ENCODE measurements around the gene NAT16.
"Not testable (repeated sequence)": the region's sequence is repeated elsewhere in the genome, so short reads cannot be mapped to it uniquely, and the experiment has no call there.

Gene NAT16

GRCh38 chr7:101156866-101157589, 23.1 kb downstream of the NAT16 start:
- no peak for DNase-seq

- DNase-seq: no peak
These were observed 23.8 kb downstream of the NAT16 start for GRCh38 chr7:101156277-101156676.

- no peak for DNase-seq
These were observed 24.8 kb downstream of the NAT16 start for GRCh38 chr7:101155303-101155702.

GRCh38 chr7:101154693-101155102, 25.4 kb downstream of the NAT16 start:
- no peak for DNase-seq

- DNase-seq: peak; percentile 76 to 87 (median 80)
These were observed 26.0 kb downstream of the NAT16 start, which contains the start of gene AP1S1 for GRCh38 chr7:101153969-101154692. Gene AP1S1 (plus strand): TSS chr7:101154476. CDS start chr7:101154515, 39 bp downstream.

- DNase-seq: no peak
These were observed 28.0 kb downstream of the NAT16 start for GRCh38 chr7:101151908-101152651.

- DNase-seq: no peak
These were observed 39.2 kb downstream of the NAT16 start for GRCh38 chr7:101140746-101141382.

- DNase-seq: no peak
These were observed 39.8 kb downstream of the NAT16 start for GRCh38 chr7:101140339-101140699.

- peak; percentile 47 to 70 (median 61) for DNase-seq
These were observed 41.8 kb downstream of the NAT16 start for GRCh38 chr7:101138213-101138870.

- DNase-seq: no peak
These were observed 42.4 kb downstream of the NAT16 start for GRCh38 chr7:101137651-101138212.

GRCh38 chr7:101134399-101134980, 45.6 kb downstream of the NAT16 start:
- DNase-seq: no peak

GRCh38 chr7:101133621-101134398, 46.3 kb downstream of the NAT16 start:
- DNase-seq: no peak

GRCh38 chr7:101132626-101133600, 47.2 kb downstream of the NAT16 start:
- DNase-seq: not testable (repeated sequence)

GRCh38 chr7:101129603-101130117, 50.4 kb downstream of the NAT16 start:
- no peak for DNase-seq

- no peak for DNase-seq
These were observed 51.9 kb downstream of the NAT16 start for GRCh38 chr7:101128040-101128834.

- no peak for DNase-seq
These were observed 52.5 kb downstream of the NAT16 start for GRCh38 chr7:101127460-101128039.

- peak in 1 of 4 experiments; percentile 15 for DNase-seq
These were observed 53.2 kb downstream of the NAT16 start, which contains the start of gene SERPINE1 for GRCh38 chr7:101126651-101127459. Gene SERPINE1 (plus strand): TSS chr7:101127104. CDS start chr7:101128394, 1,290 bp downstream.

Data from activated CD4-positive, CD25-positive, alpha-beta regulatory T cell (primary cell).